Measurements from ENCODE around the gene PAIP2B.

DNA sequence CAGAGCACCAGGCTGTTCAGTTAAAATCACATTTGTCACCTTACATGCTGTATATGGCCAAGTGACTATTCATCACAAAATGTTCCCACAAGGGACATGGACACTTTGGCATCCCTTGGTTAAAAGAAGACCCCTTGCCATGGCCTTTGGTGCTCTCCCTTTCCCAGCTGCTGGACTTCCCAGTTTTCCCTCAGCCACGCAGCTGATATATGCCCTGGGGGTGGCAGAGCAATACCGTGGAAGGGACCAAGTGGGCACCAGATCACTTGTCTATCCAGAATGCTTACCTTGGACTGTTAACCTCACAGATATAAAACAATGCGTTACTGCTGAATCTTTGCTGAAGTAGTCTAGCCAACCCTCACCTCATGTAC lies 35.3 kb downstream of the PAIP2B start:
- no peak for TF ChIP-seq POLR2AphosphoS5 (IDR thresholded peaks at IDR 0.05; ENCODE audit: borderline replicate concordance, low read depth, low read length)
- no peak for TF ChIP-seq EZH2 (IDR thresholded peaks at IDR 0.05)

All from SK-N-MC (cell line).